DND-41 (cell line): Measurements from ENCODE around the gene PPP4R3A.

Source experiments
- ATAC-seq: fragments of 200-7000 bp; cut with Tn5 transposase; 3 replicates; pipeline ENCODE4 v1.9.1; 2021; ENCODE audit warnings: low read depth; ENCODE audit not compliant: insufficient read depth
- DNase-seq: peaks from one replicate; pipeline ENCODE4 v3.0.0-alpha.2; 2020
- H2AFZ ChIP-seq: 2 replicates; pipeline ENCODE4 v1.6.0; 2012; ENCODE audit warnings: low read depth, low read length
- H3K27ac ChIP-seq: 2 replicates; pipeline ENCODE4 v1.5.1; 2012; ENCODE audit warnings: low read length, inconsistent platforms
- H3K27me3 ChIP-seq: fragments of 200-600 bp; sonication (generic); 2 replicates; pipeline ENCODE4 v1.6.0; 2012; ENCODE audit warnings: low read length, mild to moderate bottlenecking, inconsistent platforms; ENCODE audit not compliant: insufficient read depth, poor library complexity
- H3K36me3 ChIP-seq: 2 replicates; pipeline ENCODE4 v1.5.1; 2012; ENCODE audit warnings: low read length, inconsistent platforms; ENCODE audit not compliant: insufficient read depth
- H3K4me1 ChIP-seq: 2 replicates; pipeline ENCODE4 v1.5.1; 2012; ENCODE audit warnings: mild to moderate bottlenecking, low read length; ENCODE audit not compliant: insufficient read depth
- H3K4me2 ChIP-seq: 2 replicates; pipeline ENCODE4 v1.6.0; 2012; ENCODE audit warnings: mild to moderate bottlenecking, moderate library complexity, low read length, inconsistent platforms; ENCODE audit not compliant: insufficient read depth
- H3K4me3 ChIP-seq, 2 experiments: fragments of 200-600 bp in 1 of 2; shearing (Covaris generic) in 1 of 2; 2 replicates each; pipeline ENCODE4 v1.5.1; 2012 to 2016; ENCODE audit warnings: inconsistent platforms in 2 of 2, low read length in 2 of 2, mild to moderate bottlenecking in 2 of 2, low read depth in 1 of 2, moderate library complexity in 1 of 2
- H3K79me2 ChIP-seq: 2 replicates; pipeline ENCODE4 v1.6.0; 2012; ENCODE audit warnings: low read length, inconsistent platforms; ENCODE audit not compliant: insufficient read depth
- H3K9ac ChIP-seq: 2 replicates; pipeline ENCODE4 v1.6.0; 2012; ENCODE audit warnings: low read depth, mild to moderate bottlenecking, inconsistent platforms, low read length, moderate library complexity
- H3K9me3 ChIP-seq: 2 replicates; pipeline ENCODE4 v1.5.1; 2012; ENCODE audit warnings: low read length, moderate library complexity, mild to moderate bottlenecking, inconsistent platforms; ENCODE audit not compliant: insufficient read depth, severe bottlenecking
- H4K20me1 ChIP-seq: 2 replicates; pipeline ENCODE4 v1.6.0; 2012; ENCODE audit warnings: low read length; ENCODE audit not compliant: insufficient read depth
- EZH2 ChIP-seq: IDR thresholded peaks from 3 replicates; pipeline ENCODE4 v1.6.1; 2012; ENCODE audit warnings: borderline replicate concordance, low read depth, mild to moderate bottlenecking, moderate library complexity, low read length, inconsistent platforms; ENCODE audit not compliant: severe bottlenecking
- TF ChIP-seq, protein P1 (sequence below): IDR thresholded peaks from 2 replicates; pipeline ENCODE4 v1.5.1; 2012; ENCODE audit warnings: borderline replicate concordance, low read length, moderate library complexity, mild to moderate bottlenecking; ENCODE audit not compliant: poor library complexity, severe bottlenecking; ENCODE audit errors: extremely low read depth

The PPP4R3A gene

DNA sequence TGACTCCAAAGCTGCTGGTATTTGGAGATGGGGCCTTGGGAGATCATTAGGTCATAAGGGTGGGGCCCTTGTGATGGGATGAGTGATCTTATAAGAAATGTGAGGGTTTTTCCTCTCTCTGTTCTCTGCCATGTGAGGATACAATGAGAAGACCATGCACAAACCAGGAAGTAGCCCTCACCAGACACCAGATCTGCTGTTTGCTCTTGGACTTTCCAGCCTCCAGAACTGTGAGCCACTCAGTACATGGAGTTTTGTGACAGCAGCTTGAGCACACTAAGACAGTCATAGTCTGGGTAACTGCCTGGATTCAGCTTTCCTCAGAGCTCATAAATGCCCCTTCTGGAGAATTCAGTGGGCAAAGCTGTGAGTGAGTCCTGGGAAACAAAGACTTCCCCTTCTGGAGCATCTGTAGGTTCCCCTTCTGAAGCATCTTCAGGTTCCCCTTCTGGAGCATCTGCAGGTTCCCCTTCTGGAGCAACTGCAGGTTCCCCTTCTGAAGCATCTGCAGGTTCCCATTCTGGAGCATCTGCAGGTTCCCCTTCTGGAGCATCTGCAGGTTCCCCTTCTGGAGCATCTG is 11.0 kb upstream of the PPP4R3A start:
- Histone ChIP-seq H3K79me2 (no peaks in the 10 kb centered on the region), H3K9ac (no peak overlapping the region), H3K36me3 (no peaks in the 10 kb centered on the region), H4K20me1 (no peaks in the 10 kb centered on the region), H3K9me3 (no peaks in the 10 kb centered on the region), H3K27ac (no peak overlapping the region), H3K4me1 (no peaks in the 10 kb centered on the region), H3K4me2 (no peak overlapping the region), H3K27me3 (no peaks in the 10 kb centered on the region), H2AFZ (no peak overlapping the region), H3K4me3 (no peak overlapping the region)
- DNase-seq: no peak
- ATAC-seq: no peak
- TF ChIP-seq EZH2: no peak
- TF ChIP-seq, protein P1, sequence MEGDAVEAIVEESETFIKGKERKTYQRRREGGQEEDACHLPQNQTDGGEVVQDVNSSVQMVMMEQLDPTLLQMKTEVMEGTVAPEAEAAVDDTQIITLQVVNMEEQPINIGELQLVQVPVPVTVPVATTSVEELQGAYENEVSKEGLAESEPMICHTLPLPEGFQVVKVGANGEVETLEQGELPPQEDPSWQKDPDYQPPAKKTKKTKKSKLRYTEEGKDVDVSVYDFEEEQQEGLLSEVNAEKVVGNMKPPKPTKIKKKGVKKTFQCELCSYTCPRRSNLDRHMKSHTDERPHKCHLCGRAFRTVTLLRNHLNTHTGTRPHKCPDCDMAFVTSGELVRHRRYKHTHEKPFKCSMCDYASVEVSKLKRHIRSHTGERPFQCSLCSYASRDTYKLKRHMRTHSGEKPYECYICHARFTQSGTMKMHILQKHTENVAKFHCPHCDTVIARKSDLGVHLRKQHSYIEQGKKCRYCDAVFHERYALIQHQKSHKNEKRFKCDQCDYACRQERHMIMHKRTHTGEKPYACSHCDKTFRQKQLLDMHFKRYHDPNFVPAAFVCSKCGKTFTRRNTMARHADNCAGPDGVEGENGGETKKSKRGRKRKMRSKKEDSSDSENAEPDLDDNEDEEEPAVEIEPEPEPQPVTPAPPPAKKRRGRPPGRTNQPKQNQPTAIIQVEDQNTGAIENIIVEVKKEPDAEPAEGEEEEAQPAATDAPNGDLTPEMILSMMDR: no peak

DNA sequence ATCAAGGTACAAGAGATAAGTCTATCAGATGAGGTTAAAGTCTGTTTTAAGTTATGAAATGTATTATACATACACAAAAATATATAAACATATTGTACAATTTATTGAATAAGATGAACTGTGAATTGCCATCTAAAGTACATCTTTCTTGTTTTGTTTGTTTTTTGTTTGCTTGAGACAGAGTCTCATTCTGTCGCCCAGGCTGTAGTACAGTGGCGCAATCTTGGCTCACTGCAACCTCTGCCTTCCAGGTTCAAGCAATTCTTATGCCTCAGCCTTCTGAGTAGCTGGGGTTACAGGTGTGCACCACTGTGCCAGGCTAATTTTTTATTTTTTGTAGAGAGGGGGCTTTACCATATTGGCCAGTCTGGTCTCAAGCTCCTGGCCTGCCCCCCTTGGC is 10.0 kb upstream of the PPP4R3A start:
- Histone ChIP-seq H4K20me1 (no peaks in the 10 kb centered on the region), H3K9ac (no peak overlapping the region), H3K4me3 (no peak overlapping the region), H3K27ac (no peak overlapping the region), H3K79me2 (no peaks in the 10 kb centered on the region), H3K4me1 (no peaks in the 10 kb centered on the region), H2AFZ (no peak overlapping the region), H3K36me3 (no peaks in the 10 kb centered on the region), H3K9me3 (no peaks in the 10 kb centered on the region), H3K4me2 (no peak overlapping the region), H3K27me3 (no peaks in the 10 kb centered on the region)
- DNase-seq: no peak
- no peak for ATAC-seq
- TF ChIP-seq, protein P1: no peak
- TF ChIP-seq EZH2: no peak

DNA sequence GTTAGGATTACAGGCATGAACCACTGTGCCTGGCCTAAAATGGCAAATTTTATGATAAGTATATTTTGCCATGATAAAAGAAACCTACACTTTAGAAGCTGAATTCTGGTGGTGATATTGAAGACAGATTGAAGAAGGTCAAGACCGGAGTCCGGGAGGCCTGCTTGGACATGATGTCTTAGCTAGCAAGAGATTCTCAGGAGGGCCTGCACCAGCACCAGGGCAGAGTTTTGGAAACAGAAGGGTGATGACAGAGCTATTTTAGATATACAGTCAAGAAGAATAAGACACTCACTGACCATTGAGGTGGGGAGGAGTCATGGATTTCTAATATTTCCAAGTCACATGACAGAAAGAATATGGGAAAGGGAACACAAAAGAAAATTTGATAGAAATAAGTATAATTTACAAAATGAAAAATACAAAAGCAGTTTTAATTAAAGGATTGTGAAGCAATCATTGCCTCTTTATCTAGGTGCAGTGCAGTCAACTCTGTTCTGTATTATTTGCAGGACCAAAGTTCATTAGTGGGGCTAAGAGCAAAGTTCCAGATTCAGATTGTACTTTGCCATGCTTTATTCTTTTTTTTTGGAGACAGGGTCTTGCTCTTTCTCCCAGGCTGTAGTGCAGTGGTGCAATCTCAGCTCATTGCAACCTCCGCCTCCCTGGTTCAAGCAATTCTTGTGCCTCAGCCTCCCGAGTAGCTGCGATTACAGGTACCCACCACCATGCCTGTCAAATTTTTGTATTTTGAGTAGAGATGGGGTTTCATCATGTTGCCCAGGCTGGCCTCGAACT is 9.3 kb upstream of the PPP4R3A start:
- no peak overlapping the region for H3K4me2 ChIP-seq
- ATAC-seq (no peak), DNase-seq (no peak)
- H2AFZ ChIP-seq: no peak overlapping the region
- no peak overlapping the region for H3K4me3 ChIP-seq
- no peak overlapping the region for H3K9ac ChIP-seq
- no peak overlapping the region for H3K27ac ChIP-seq
- H3K36me3 ChIP-seq: no peaks in the 10 kb centered on the region
- H4K20me1 ChIP-seq: no peaks in the 10 kb centered on the region
- H3K9me3 ChIP-seq: no peaks in the 10 kb centered on the region
- H3K79me2 ChIP-seq: no peaks in the 10 kb centered on the region
- no peaks in the 10 kb centered on the region for H3K27me3 ChIP-seq
- TF ChIP-seq EZH2: no peak
- TF ChIP-seq, protein P1: no peak
- H3K4me1 ChIP-seq: no peaks in the 10 kb centered on the region
